Colonic mucosa (tissue), 4 donors: Measurements from ENCODE around the gene APPBP2. TPM values are rescaled to one million over a fixed set of nuclear protein-coding genes. Genes with fewer than 3 reads are reported as not detected.
"Not testable (repeated sequence)": the region's sequence is repeated elsewhere in the genome, so short reads cannot be mapped to it uniquely, and the experiment has no call there.

Source experiments
- DNase-seq: peaks from one replicate; pipeline ENCODE4 v3.0.0-alpha.2; 2020
- H3K27ac ChIP-seq: fragments of 200-600 bp; one replicate; pipeline ENCODE4 v1.8.0; 2021
- H3K27me3 ChIP-seq: fragments of 200-600 bp; one replicate; pipeline ENCODE4 v1.8.0; 2021
- H3K36me3 ChIP-seq: fragments of 200-600 bp; one replicate; pipeline ENCODE4 v1.8.0; 2021
- H3K4me1 ChIP-seq: fragments of 200-600 bp; one replicate; pipeline ENCODE4 v1.8.0; 2021; ENCODE audit warnings: mild to moderate bottlenecking
- H3K4me3 ChIP-seq: fragments of 200-600 bp; one replicate; pipeline ENCODE4 v1.8.0; 2021
- H3K9ac ChIP-seq, 2 donors: one replicate each; pipeline ENCODE4 v1.7.0; 2013; ENCODE audit warnings: control low read depth in 2 of 2, low read depth in 2 of 2, low read length in 2 of 2
- H3K9me3 ChIP-seq: fragments of 200-600 bp; one replicate; pipeline ENCODE4 v1.8.0; 2021
- CTCF ChIP-seq: fragments of 200-600 bp; IDR thresholded peaks from one replicate; pipeline ENCODE4 v1.8.0; 2022; ENCODE audit warnings: antibody characterized with exemption, mild to moderate bottlenecking
- intact Hi-C: fragments of 100-400 bp; cut with DNase I; formaldehyde crosslinking; loops from one replicate; pipeline ENCODE4 v1.14.1; 2022
- total RNA-seq, 2 donors: library from RNA; stranded (reverse); fragmentation: NEBNext Ultra II Directional in 1 of 2; extraction: Animal tissue kit (Norgen Biotek cat#: 25700) in 1 of 2; gene quantifications; one replicate each; pipeline ENCODE4 v1.2.1, GENCODE V29; 2021
- donor health status: healthy.
- donor health status: DM: no; HTN: no; CAD: no.
- donor health status: DM: no; HTN: no; CAD: no.

APPBP2 gene
- total RNA-seq, 2 donors from 2014 or later, result 26.7 to 42.0 TPM

- Histone ChIP-seq H3K4me3 (no peak overlapping the region), H3K4me1 (no peaks in the 10 kb centered on the region), H3K9me3 (no peaks in the 10 kb centered on the region), H3K27me3 (no peaks in the 10 kb centered on the region), H3K36me3 (peaks cover 7% of the 10 kb centered on the region), H3K27ac (no peak overlapping the region), H3K9ac (no peak overlapping the region)
- no peak for TF ChIP-seq CTCF
- no peak for DNase-seq
- intact Hi-C loops, result no loop called here
Measured at GRCh38 chr17:60495260-60495659, 30.8 kb downstream of the APPBP2 start.

GRCh38 chr17:60493847-60494321 is 32.2 kb downstream of the APPBP2 start:
- Histone ChIP-seq H3K27ac (no peak overlapping the region), H3K4me3 (no peak overlapping the region), H3K9me3 (no peaks in the 10 kb centered on the region), H3K4me1 (no peaks in the 10 kb centered on the region), H3K27me3 (no peaks in the 10 kb centered on the region), H3K36me3 (peaks cover 7% of the 10 kb centered on the region), H3K9ac (no peak overlapping the region)
- TF ChIP-seq CTCF, result no peak
- DNase-seq, result no peak
- intact Hi-C loops, result no loop called here

DNA sequence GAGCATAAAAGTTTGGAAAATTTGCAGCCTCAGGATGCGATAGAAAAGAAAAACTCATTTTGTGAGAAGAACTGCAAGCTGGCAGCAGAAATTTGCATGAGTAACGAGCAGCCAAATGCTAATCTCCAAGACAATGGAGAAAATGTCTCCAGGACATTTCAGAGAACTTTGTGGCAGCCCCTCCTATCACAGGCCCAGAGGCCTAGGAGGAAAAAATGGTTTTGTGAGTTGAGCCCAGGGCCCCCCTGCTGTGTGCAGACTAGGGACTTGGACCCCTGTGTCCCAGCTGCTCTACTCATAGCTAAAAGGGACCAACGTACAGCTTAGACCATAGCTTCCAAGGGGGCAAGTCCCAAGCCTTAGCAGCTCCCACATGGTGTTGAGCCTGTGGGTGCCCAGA is 34.3 kb downstream of the APPBP2 start:
- no peak overlapping the region for H3K9ac ChIP-seq
- TF ChIP-seq CTCF, result no peak
- H3K27ac ChIP-seq, result no peak overlapping the region
- DNase-seq, result no peak
- H3K36me3 ChIP-seq, result peaks cover 7% of the 10 kb centered on the region
- H3K4me1 ChIP-seq, result no peaks in the 10 kb centered on the region
- intact Hi-C loops, result no loop called here
- no peaks in the 10 kb centered on the region for H3K9me3 ChIP-seq
- H3K27me3 ChIP-seq, result no peaks in the 10 kb centered on the region
- no peak overlapping the region for H3K4me3 ChIP-seq

- H3K9ac ChIP-seq, H3K36me3 ChIP-seq, DNase-seq, H3K27ac ChIP-seq, H3K4me3 ChIP-seq, intact Hi-C loops, H3K4me1 ChIP-seq, H3K27me3 ChIP-seq, H3K9me3 ChIP-seq: not testable (repeated sequence)
Measured at GRCh38 chr17:60490594-60490993, 35.4 kb downstream of the APPBP2 start.

GRCh38 chr17:60481604-60482003 is 44.4 kb downstream of the APPBP2 start:
- no peaks in the 10 kb centered on the region for H3K27me3 ChIP-seq
- no peaks in the 10 kb centered on the region for H3K36me3 ChIP-seq
- H3K4me1 ChIP-seq, result no peaks in the 10 kb centered on the region
- no peak for TF ChIP-seq CTCF
- intact Hi-C loops, result no loop called here
- DNase-seq, result no peak
- H3K9ac ChIP-seq, result no peak overlapping the region
- no peaks in the 10 kb centered on the region for H3K9me3 ChIP-seq
- no peak overlapping the region for H3K4me3 ChIP-seq
- H3K27ac ChIP-seq, result no peak overlapping the region

DNA sequence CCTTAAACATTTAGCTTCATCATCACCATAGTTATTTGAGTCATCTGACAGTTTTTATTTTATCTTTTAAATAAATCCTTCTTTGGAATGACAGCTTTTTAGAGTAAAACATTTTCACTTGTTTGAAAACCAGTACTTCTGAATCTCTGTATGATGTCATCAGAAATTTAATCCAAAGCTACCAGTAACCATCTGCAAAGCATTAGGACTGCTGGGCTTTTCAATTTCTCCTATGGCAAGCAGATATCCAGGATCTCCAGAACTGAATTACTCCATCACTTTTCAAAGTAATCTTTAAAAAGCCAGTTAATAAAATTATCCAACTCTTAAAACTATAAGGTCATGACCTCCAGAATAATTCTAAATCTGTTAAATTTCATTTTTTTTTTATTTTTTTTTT is 52.3 kb downstream of the APPBP2 start:
- no peaks in the 10 kb centered on the region for H3K36me3 ChIP-seq
- no peak overlapping the region for H3K27ac ChIP-seq
- intact Hi-C loops, result no loop called here
- TF ChIP-seq CTCF, result no peak
- H3K27me3 ChIP-seq, result no peaks in the 10 kb centered on the region
- H3K4me3 ChIP-seq, result no peak overlapping the region
- DNase-seq, result no peak
- H3K9me3 ChIP-seq, result no peaks in the 10 kb centered on the region
- H3K4me1 ChIP-seq, result no peaks in the 10 kb centered on the region
- no peak overlapping the region for H3K9ac ChIP-seq
